ENCODE results near the gene KRTAP2-2. TPM values are rescaled to one million over a fixed set of nuclear protein-coding genes. Genes with fewer than 3 reads are reported as not detected.
"Not testable (repeated sequence)": the region's sequence is repeated elsewhere in the genome, so short reads cannot be mapped to it uniquely, and the experiment has no call there.

Gene KRTAP2-2
- total and polyA plus RNA-seq, 2 experiments from 2014 or later, result not detected

GRCh38 chr17:41042953-41043352, 12.1 kb downstream of the KRTAP2-2 start:
- no peaks in the 10 kb centered on the region for H3K4me1 ChIP-seq (ENCODE audit: low read depth)
- no peak for TF ChIP-seq CTCF (IDR thresholded peaks at IDR 0.05; ENCODE audit: low read depth, low read length)
- no peaks in the 10 kb centered on the region for H3K36me3 ChIP-seq
- no peaks in the 10 kb centered on the region for H3K27me3 ChIP-seq
- no peak for DNase-seq (ENCODE audit: low read depth in 1 of 2, low spot score in 1 of 2)
- no peak overlapping the region for H3K27ac ChIP-seq
- no peak overlapping the region for H3K4me3 ChIP-seq
- no peaks in the 10 kb centered on the region for H3K9me3 ChIP-seq (ENCODE audit: low read depth)

GRCh38 chr17:41040783-41041571, 14.1 kb downstream of the KRTAP2-2 start, which contains the start of gene KRTAP1-1:
KRTAP1-1 (minus strand) TSS chr17:41041450; CDS start chr17:41041397, 53 bp downstream.
- not testable (repeated sequence) for H3K9me3 ChIP-seq (ENCODE audit: low read depth); H3K36me3 ChIP-seq; H3K27ac ChIP-seq; H3K4me3 ChIP-seq; H3K27me3 ChIP-seq; DNase-seq (ENCODE audit: low read depth in 1 of 2, low spot score in 1 of 2); H3K4me1 ChIP-seq (ENCODE audit: low read depth)

GRCh38 chr17:41037853-41038350, 17.1 kb downstream of the KRTAP2-2 start:
- DNase-seq (ENCODE audit: low read depth in 1 of 2, low spot score in 1 of 2), result no peak
- Histone ChIP-seq H3K4me3 (no peak overlapping the region), H3K27me3 (no peaks in the 10 kb centered on the region), H3K4me1 (ENCODE audit: low read depth) (no peaks in the 10 kb centered on the region), H3K36me3 (no peaks in the 10 kb centered on the region), H3K9me3 (ENCODE audit: low read depth) (no peaks in the 10 kb centered on the region), H3K27ac (no peak overlapping the region)
- no peak for TF ChIP-seq CTCF (IDR thresholded peaks at IDR 0.05; ENCODE audit: low read depth, low read length)

- H3K4me3 ChIP-seq; H3K9me3 ChIP-seq (ENCODE audit: low read depth); DNase-seq (ENCODE audit: low read depth in 1 of 2, low spot score in 1 of 2); H3K27me3 ChIP-seq; H3K4me1 ChIP-seq (ENCODE audit: low read depth); H3K27ac ChIP-seq; H3K36me3 ChIP-seq: not testable (repeated sequence)
Observed at GRCh38 chr17:41034346-41034935, 20.6 kb downstream of the KRTAP2-2 start, which contains the start of gene KRTAP1-3. KRTAP1-3 (minus strand) TSS chr17:41034874; CDS start chr17:41034821, 53 bp downstream.

GRCh38 chr17:41029633-41030245, 25.3 kb downstream of the KRTAP2-2 start, which contains the start of gene KRTAP1-4:
KRTAP1-4 (minus strand) TSS chr17:41030195; CDS start chr17:41030078, 117 bp downstream.
- Histone ChIP-seq H3K4me1 (ENCODE audit: low read depth) (no peaks in the 10 kb centered on the region), H3K4me3 (no peak within 1 kb of the TSS), H3K27ac (no peak within 1 kb of the TSS), H3K36me3 (no peaks in the 10 kb centered on the region), H3K27me3 (peaks cover 2% of the 10 kb centered on the region), H3K9me3 (ENCODE audit: low read depth) (no peaks in the 10 kb centered on the region)
- no peak for DNase-seq (ENCODE audit: low read depth in 1 of 2, low spot score in 1 of 2)
- TF ChIP-seq CTCF (IDR thresholded peaks at IDR 0.05; ENCODE audit: low read depth, low read length), result no peak

- Histone ChIP-seq H3K27me3 (peaks cover 2% of the 10 kb centered on the region), H3K36me3 (no peaks in the 10 kb centered on the region), H3K27ac (no peak within 1 kb of the TSS), H3K4me1 (ENCODE audit: low read depth) (no peaks in the 10 kb centered on the region), H3K9me3 (ENCODE audit: low read depth) (no peaks in the 10 kb centered on the region), H3K4me3 (no peak within 1 kb of the TSS)
- no peak for TF ChIP-seq CTCF (IDR thresholded peaks at IDR 0.05; ENCODE audit: low read depth, low read length)
- DNase-seq (ENCODE audit: low read depth in 1 of 2, low spot score in 1 of 2), result peak in 1 of 2 donors; percentile 21
Observed at GRCh38 chr17:41026715-41027471, 28.1 kb downstream of the KRTAP2-2 start, which contains the start of gene KRTAP1-5. KRTAP1-5 (minus strand) TSS chr17:41027208; CDS start chr17:41027155, 53 bp downstream.
